H7 (cell line): ENCODE data around the gene PSMA7. TPM values are rescaled to one million over a fixed set of nuclear protein-coding genes. Genes with fewer than 3 reads are reported as not detected.
A peak's percentile ranks its signal among the peaks of the same experiment; 100 is the strongest.

Experiments used
- DNase-seq: peaks from one replicate; pipeline ENCODE4 v3.0.0; 2012
- H3K27me3 ChIP-seq: 2 replicates; pipeline ENCODE4 v1.6.0; 2011; ENCODE audit warnings: mild to moderate bottlenecking, low read length; ENCODE audit not compliant: control insufficient read depth, insufficient read depth
- H3K36me3 ChIP-seq: replicated peaks from 2 replicates; pipeline ENCODE4 v1.5.1; 2011; ENCODE audit warnings: low read length; ENCODE audit not compliant: control insufficient read depth, insufficient read depth
- H3K4me3 ChIP-seq: 2 replicates; pipeline ENCODE4 v1.5.1; 2011; ENCODE audit warnings: low read depth, mild to moderate bottlenecking, control low read depth, low read length, moderate library complexity; ENCODE audit not compliant: insufficient read depth
- total RNA-seq: library from RNA; depleted of rRNA; stranded (reverse); fragments of >200 nt; shearing (Covaris generic); gene quantifications from 2 replicates; pipeline ENCODE4 v1.2.3, GENCODE V29; 2014; rRNA removed

PSMA7 gene
- total RNA-seq, 1 experiment from 2014 or later: 501 TPM

DNA sequence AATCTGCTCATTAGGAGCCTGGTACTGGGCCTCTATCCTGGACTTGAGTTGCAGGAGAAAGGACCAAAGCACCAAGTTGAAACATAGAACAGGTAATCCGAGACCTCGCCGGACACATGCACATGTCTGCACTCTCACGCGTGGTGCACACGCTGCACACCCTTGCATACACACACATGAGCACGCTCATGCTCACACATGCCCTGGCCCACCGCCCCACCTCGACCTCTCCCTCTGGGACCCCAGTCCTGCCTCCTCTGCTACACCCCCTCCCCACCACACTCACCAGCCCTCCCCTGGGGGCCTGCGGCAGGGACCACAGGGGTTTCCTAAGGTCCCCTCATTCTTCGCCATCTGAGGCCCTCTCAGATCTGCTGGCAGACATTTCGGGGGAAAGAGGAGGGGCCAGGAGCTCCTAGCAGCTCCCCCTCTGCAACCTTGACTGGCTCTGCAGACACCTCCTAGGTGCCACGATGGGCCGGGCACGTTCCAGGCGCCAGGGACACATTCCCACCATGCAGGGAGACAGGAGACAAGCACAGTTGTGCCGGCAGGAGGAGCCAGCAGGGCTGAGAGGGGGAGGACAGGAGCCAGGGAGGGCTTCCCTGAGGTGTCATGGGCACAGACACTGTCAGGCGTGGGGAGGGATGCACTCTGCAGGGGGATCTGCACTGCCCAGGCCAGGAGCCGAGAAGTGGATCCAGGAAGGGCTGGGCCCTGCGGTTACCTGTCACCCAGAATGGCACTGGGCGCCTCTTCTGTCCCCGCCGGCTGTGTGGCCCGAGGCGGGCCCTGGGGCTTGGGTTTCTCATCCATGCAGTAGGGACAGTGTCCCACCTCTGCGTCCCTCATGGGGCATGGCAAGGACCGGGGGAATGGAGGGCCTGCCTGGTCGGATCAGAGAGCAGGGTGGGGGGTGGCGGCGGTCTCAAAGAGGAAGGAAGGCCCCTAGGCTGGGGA, 46.5 kb downstream of the PSMA7 start:
- no peaks in the 10 kb centered on the region for H3K27me3 ChIP-seq
- DNase-seq: peak; percentile 42
- H3K4me3 ChIP-seq: no peak overlapping the region

DNA sequence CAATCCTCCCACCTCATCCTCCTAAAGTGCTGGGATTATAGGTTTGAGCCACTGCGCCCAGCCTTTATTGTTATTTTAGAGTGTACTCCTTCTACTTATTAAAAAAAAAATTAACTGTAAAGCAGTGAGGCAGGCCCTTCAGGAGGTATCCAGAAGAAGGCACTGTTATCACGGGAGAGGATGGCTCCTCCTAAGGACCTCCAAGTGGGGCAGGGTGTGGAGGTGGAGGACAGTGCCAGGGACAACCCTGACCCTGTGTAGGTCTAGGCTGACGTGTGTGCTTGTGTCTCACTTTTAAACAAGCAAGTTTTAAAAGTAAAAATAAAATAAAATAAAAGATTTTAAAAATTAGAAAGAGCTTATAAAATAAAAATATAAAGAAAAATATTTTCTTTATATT, 53.8 kb downstream of the PSMA7 start:
- H3K27me3 ChIP-seq: no peaks in the 10 kb centered on the region; the same call in 1 of the 2 replicates
- H3K36me3 ChIP-seq: no peaks in the 10 kb centered on the region
- no peak overlapping the region for H3K4me3 ChIP-seq
- DNase-seq: no peak

More for the DNA sequence above, 46.5 kb downstream of the PSMA7 start:
- no peaks in the 10 kb centered on the region for H3K36me3 ChIP-seq

DNA sequence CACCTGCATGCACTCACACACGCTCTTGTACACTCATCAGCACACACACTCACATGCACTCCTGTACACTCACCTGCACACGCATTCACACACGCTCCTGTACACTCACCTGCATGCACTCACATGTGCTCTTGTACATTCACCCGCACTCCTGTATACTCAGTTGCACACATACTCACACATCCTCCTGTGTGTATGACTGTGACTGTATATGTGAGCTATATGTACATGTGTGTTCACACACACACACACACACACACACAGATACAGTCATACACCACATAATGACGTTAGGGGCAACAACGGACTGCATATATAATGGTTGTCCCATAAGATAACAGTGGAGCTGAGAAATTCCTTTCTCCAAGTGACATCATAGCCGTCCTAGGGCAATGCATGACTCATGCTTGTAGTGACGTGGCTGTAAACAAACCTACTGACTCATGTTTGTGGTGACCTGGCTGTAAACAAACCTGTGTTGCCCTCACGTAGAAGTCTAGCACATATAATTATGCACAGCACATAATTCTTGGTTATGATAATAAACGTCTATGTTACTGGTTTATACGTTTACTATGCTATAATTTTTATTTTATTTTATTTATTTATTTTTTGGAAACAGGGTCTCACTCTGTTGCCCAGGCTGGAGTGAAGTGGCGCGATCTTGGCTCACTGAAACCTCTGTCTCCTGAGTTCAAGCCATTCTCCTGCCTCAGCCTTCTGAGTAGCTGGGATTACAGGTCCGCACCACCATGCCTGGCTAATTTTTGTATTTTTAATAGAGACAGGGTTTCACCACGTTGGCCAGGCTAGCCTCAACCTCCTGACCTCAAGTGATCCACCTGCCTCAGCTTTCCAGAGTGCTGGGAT, 54.7 kb downstream of the PSMA7 start:
- Histone ChIP-seq H3K27me3 (no peaks in the 10 kb centered on the region; the same call in 1 of the 2 replicates), H3K36me3 (no peaks in the 10 kb centered on the region), H3K4me3 (no peak overlapping the region)
- no peak for DNase-seq

DNA sequence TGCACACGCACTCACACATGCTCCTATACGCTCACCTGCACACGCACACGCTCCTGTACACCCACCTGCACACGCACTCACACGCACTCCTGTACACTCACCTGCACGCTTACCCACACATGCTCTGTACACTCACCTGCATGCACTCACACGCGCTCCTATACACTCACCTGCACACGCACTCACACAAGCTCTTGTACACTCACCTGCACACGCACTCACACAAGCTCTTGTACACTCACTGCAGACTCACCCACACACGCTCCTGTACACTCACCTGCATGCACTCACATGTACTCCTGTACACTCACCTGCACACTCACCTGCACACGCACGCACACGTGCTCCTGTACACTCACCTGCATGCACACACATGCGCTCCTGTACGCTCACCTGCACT, 55.6 kb downstream of the PSMA7 start:
- DNase-seq: no peak
- Histone ChIP-seq H3K27me3 (no peaks in the 10 kb centered on the region; the same call in 1 of the 2 replicates), H3K36me3 (no peaks in the 10 kb centered on the region), H3K4me3 (no peak overlapping the region)

DNA sequence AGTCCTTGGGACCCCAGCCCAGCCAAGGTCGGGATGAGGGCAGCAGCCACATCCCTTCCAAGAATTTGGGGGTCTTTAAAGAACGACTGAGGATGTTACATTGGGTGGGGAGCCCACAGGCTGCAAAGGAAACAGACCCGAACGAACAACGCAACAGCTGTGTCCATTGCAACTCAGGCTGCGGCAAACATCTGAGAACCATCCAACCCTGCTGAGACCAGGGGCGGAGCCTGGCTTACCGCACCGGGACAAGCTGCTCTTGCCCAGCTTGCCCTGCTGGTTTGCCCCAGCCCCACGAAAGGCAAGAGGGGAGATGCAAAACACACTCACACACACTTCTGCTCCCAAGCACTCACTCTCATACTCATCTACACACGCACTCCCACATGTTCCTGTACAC, 56.0 kb downstream of the PSMA7 start:
- Histone ChIP-seq H3K4me3 (no peak overlapping the region), H3K36me3 (no peaks in the 10 kb centered on the region), H3K27me3 (no peaks in the 10 kb centered on the region; the same call in 1 of the 2 replicates)
- peak; percentile 62 for DNase-seq

Other genes with a start within 250 kb of the PSMA7 start
- gene TAF4, start 77.5 kb downstream of the PSMA7 start, total RNA-seq: 5.2 and 8.0 TPM in 2 replicates
- 67.6 and 68.6 TPM in 2 replicates for gene LSM14B, start 20.9 kb downstream of the PSMA7 start, total RNA-seq
- gene SS18L1, start 375 bp upstream of the PSMA7 start, total RNA-seq: 15.1 and 25.1 TPM in 2 replicates
- gene MTG2, start 39.6 kb upstream of the PSMA7 start, total RNA-seq: 32.7 and 37.8 TPM in 2 replicates
- 0.85 and 1.9 TPM in 2 replicates for gene HRH3, start 76.9 kb upstream of the PSMA7 start, total RNA-seq
- 21.9 and 26.1 TPM in 2 replicates for gene OSBPL2, start 95.1 kb upstream of the PSMA7 start, total RNA-seq
- 224 and 290 TPM in 2 replicates for gene ADRM1, start 159.6 kb upstream of the PSMA7 start, total RNA-seq
- gene LAMA5, start 223.9 kb upstream of the PSMA7 start, total RNA-seq: 61.0 and 90.8 TPM in 2 replicates
- gene RPS21, start 243.7 kb upstream of the PSMA7 start, total RNA-seq: 877 and 1,118 TPM in 2 replicates